HG02852 (cell line): ENCODE measurements around the gene LRRC19.

Source experiments
- ATAC-seq: cut with Tn5 transposase; IDR thresholded peaks from one replicate; pipeline ENCODE4 v1.9.1; 2021; ENCODE audit warnings: mild to moderate bottlenecking, moderate library complexity; ENCODE audit not compliant: unreplicated experiment

The LRRC19 gene

DNA sequence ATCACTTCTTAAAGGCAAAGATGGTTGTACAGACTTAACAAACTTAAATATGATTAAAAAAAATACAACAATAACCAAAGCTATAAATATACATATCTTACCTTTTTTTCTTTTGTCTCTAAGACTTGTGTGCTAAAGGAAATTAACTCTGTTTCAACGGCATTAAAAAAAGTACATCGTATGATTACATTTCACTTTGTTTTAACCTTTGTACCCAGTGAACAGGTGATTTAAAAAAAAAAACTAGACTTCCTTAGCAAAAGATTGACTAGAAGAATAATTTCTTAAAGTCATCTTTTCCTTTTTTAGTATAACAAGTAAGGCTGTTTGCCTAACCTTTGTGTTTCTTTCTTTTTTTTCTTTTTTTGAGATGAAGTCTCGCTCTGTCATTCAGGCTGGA lies at the start of gene LRRC19:
Gene LRRC19 (minus strand): TSS at position 182 of the 400 bp plus-strand sequence. CDS start 5,978 bp downstream, outside the sequence.
- ATAC-seq, result no peak

- no peak for ATAC-seq
These were observed 49.4 kb upstream of the LRRC19 start for GRCh38 chr9:27054841-27055240.

DNA sequence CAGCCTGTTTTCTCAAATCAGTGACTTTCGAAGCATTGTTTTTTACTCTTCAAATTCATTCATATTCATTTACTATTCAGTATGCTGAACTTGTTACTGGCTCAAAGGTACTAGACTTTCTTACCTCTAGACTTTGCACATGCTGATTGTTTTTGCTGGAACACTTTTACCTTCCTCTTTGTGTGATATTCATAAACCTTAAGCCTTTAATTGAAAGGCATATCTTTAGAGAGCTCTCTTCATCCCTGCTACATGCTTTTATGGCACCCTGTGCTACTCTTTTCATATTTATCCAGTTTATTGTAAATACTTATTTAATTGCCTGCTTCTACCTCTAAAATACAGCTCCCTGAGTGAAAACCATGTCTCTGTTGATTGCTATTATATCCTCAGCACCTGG lies 48.7 kb upstream of the LRRC19 start:
- no peak for ATAC-seq

GRCh38 chr9:27053369-27054022 lies 48.0 kb upstream of the LRRC19 start:
- no peak for ATAC-seq

GRCh38 chr9:27047136-27047535 lies 41.7 kb upstream of the LRRC19 start:
- no peak for ATAC-seq

- ATAC-seq, result no peak
These were observed 37.7 kb upstream of the LRRC19 start for GRCh38 chr9:27043176-27043575.

- ATAC-seq, result no peak
These were observed 37.0 kb upstream of the LRRC19 start for GRCh38 chr9:27042476-27042875.

DNA sequence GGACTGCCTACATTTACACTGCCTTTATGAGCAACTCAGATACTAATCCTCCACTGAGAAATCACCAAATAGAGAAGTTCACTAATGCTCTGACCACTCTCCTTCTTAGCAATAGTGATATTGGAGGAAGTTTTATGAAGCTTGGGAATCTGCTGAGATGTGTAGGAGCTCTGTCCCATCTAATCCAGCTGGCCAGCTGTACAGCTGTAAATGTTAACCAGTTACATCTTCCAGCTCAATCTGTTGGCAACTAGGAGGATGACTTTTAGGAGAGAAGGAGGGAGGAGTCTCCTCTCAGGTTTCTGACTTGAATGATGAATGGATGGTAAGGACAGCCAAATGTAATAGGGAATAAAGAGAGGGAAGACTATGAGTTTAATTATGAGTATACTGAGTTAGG lies 36.3 kb upstream of the LRRC19 start:
- ATAC-seq, result no peak

DNA sequence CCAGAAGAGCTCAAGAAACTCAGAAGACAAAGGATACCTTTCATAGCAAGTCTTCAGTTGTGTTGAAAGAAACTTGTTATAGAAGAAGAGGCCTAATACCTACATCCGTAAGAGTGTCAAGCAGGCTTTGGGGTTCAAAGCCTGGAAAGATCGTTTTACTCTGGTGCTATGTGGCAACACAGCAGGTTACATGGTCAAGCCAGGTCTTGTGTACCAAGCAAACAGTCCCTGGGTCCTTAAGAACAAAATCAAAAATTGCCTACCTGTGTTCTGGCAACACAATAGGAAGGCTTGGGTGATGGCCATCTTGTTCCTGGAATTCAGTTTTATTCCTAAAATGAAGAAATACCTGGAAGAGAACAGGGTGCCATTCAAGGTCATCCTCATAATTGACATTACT lies 32.0 kb upstream of the LRRC19 start:
- no peak for ATAC-seq

- ATAC-seq, result peak; percentile 84
These were observed 28.4 kb upstream of the LRRC19 start for GRCh38 chr9:27033815-27034403.

DNA sequence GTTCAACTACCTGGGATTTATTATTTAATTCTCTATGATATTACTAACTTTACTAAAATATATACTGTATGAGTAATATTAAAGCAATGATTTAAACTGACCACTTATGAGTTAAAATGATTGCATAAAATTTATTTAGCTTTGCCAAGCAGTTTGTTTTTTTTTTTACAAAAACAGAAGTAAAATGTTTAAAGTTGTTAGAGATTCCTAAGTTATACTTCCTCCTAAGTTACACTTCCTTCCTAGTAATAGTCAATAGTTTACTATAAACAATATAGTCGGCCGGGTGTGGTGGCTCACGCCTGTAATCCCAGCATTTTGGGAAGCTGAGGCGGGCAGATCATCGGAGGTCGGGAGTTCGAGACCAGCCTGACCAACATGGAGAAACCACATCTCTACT lies 23.7 kb upstream of the LRRC19 start:
- ATAC-seq, result no peak

- no peak for ATAC-seq
These were observed 17.4 kb upstream of the LRRC19 start for GRCh38 chr9:27022920-27023319.

DNA sequence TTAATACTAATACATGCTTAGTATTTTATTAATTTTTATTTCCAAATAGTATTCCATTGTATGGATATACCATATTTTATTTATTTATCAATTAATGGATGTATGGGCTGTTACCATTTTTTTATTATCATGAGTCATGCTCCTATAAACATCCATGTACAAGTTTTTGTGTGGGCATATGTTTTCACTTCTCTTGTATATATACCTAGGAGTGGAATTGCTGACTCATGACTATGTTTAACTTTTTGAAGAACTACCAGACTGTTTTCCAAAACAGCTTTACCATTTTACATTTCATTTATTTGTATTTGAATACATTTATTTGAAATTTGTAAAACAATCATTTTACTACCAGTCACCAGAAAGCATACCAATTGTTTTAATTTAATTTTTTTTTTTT lies 14.1 kb upstream of the LRRC19 start:
- ATAC-seq, result no peak

GRCh38 chr9:27003426-27004077 lies 1.9 kb downstream of the LRRC19 start:
- ATAC-seq, result no peak

DNA sequence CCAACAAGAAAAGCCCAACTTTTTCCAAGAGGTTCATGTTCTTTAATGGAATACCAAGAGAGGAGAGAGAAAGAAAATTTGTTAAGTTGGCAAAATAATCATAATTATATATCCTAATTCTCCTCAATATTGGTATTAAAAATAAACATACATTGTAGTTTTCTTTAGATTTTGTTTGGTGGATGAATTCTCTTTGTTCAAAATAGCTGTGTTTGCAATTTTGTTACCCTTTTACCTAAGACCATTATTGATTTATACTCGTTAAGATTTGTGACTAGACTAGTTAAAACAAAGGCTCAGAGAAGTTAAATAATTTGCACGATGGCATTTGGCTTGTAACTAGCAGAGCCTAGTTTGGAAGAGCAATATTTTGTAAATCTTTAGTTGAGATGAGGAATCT lies 9.7 kb downstream of the LRRC19 start:
- ATAC-seq, result no peak

- peak; percentile 65 for ATAC-seq
These were observed 22.1 kb downstream of the LRRC19 start for GRCh38 chr9:26983340-26983739.

- ATAC-seq, result no peak
These were observed 29.5 kb downstream of the LRRC19 start for GRCh38 chr9:26975728-26976707.

GRCh38 chr9:26974927-26975326 lies 30.5 kb downstream of the LRRC19 start:
- no peak for ATAC-seq

DNA sequence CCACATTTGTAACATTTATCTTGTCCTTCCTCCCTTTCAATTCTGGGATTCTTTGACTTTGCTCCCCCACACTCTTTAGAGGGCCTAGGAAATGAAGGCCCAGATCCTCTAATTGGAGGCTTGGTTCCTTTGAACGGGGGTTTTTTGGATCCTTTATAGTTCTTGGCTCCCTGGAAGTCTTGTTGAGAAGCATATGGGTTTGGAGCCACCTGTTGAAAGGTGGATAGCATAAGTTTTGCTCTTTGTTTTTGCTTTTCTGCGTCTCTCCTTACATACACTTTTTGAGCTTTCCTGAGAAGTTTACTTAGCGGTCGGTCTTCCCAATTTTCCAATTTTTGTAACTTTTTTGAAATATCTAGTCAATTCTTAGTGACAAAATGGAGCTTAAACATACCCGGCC lies 31.5 kb downstream of the LRRC19 start:
- no peak for ATAC-seq

GRCh38 chr9:26971721-26972120 lies 33.8 kb downstream of the LRRC19 start:
- ATAC-seq, result no peak

DNA sequence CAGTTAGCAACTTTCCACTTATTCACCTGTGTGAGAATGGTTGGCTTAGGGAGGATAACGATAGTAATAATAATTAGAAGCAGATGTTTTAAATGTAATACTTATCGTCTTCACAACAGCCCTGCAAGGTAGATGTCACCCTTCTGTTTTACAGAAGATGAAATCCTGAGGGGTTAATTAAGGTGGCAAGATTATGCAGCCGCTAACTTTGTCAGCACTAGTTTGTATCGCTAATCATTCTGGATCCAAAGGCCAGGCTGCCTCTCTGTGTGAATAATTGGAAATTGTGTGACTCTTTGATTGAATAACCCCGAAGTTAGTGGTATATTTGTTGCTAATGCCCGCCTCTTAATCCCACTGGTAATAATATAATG lies 48.6 kb downstream of the LRRC19 start:
- no peak for ATAC-seq
